ENCODE measurements around the gene PTPRN2.

The PTPRN2 gene

GRCh38 chr7:157635148-157635500 is 952.5 kb downstream of the PTPRN2 start:
- no peak for DNase-seq

GRCh38 chr7:157634401-157635147 is 953.0 kb downstream of the PTPRN2 start:
- no peak for DNase-seq

GRCh38 chr7:157633465-157634185 is 954.0 kb downstream of the PTPRN2 start:
- no peak for DNase-seq

GRCh38 chr7:157630301-157630853 is 957.2 kb downstream of the PTPRN2 start:
- DNase-seq, result no peak

GRCh38 chr7:157628456-157628855 is 959.2 kb downstream of the PTPRN2 start:
- DNase-seq, result no peak

GRCh38 chr7:157627646-157628045 is 960.0 kb downstream of the PTPRN2 start:
- DNase-seq, result no peak

GRCh38 chr7:157627033-157627432 is 960.6 kb downstream of the PTPRN2 start:
- no peak for DNase-seq

GRCh38 chr7:157625973-157626742 is 961.5 kb downstream of the PTPRN2 start:
- no peak for DNase-seq

GRCh38 chr7:157623556-157623955 is 964.1 kb downstream of the PTPRN2 start:
- DNase-seq, result no peak

GRCh38 chr7:157622408-157623205 is 965.0 kb downstream of the PTPRN2 start:
- no peak for DNase-seq

GRCh38 chr7:157622000-157622399 is 965.6 kb downstream of the PTPRN2 start:
- no peak for DNase-seq

GRCh38 chr7:157621131-157621681 is 966.4 kb downstream of the PTPRN2 start:
- DNase-seq, result no peak

- no peak for DNase-seq
Measured at GRCh38 chr7:157620616-157621015, 967.0 kb downstream of the PTPRN2 start.

GRCh38 chr7:157619753-157620525 is 967.7 kb downstream of the PTPRN2 start:
- no peak for DNase-seq

GRCh38 chr7:157618823-157619606 is 968.6 kb downstream of the PTPRN2 start:
- no peak for DNase-seq

GRCh38 chr7:157618091-157618726 is 969.4 kb downstream of the PTPRN2 start:
- no peak for DNase-seq

GRCh38 chr7:157617401-157617800 is 970.2 kb downstream of the PTPRN2 start:
- no peak for DNase-seq

GRCh38 chr7:157616931-157617330 is 970.7 kb downstream of the PTPRN2 start:
- no peak for DNase-seq

GRCh38 chr7:157616426-157616825 is 971.2 kb downstream of the PTPRN2 start:
- no peak for DNase-seq

GRCh38 chr7:157615852-157616251 is 971.8 kb downstream of the PTPRN2 start:
- no peak for DNase-seq
